Fibroblast of lung (primary cell): ENCODE results near the gene PADI2.

Experiments used
- CTCF ChIP-seq, 2 donors: IDR thresholded peaks in 1 of 2; conservative IDR thresholded peaks in 1 of 2; 1 replicate in 1 of 2; 2 replicates in 1 of 2; pipeline ENCODE4 v1.5.1; 2011 to 2012; ENCODE audit warnings: low read length in 2 of 2, control low read depth in 1 of 2, inconsistent platforms in 1 of 2, low read depth in 1 of 2, mild to moderate bottlenecking in 1 of 2
- EZH2 ChIP-seq: IDR thresholded peaks from 2 replicates; pipeline ENCODE4 v1.5.1; 2012; ENCODE audit warnings: low read length, control low read depth, mild to moderate bottlenecking; ENCODE audit errors: missing control alignments

GRCh38 chr1:17136145-17136544, 16.9 kb upstream of the PADI2 start:
- no peak for TF ChIP-seq EZH2
- TF ChIP-seq CTCF (conservative IDR thresholded peaks at IDR 0.05 in 1 of 2, IDR thresholded peaks at IDR 0.05 in 1 of 2; ENCODE audit: low read depth in 1 of 2, low read length in 2 of 2) = no peak
